ENCODE results near the gene PTPRD.

PTPRD gene

DNA sequence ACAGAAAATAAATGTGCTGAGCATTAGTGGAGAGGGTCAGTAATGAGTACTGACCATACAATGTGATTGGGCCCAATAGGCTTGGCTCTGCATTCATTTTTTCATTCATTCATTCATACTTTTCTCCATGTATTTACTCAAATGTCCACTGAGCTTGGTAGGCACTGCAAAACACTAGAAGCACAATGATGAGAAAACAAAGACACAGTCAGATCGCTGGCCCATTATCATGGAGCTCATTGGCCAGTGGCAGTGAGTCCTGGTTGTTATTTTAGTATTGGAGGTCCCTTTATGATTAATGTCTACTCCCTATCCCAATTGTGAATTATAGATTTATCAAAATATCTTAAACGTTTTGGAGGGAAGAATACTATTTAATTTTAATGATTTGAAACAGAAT lies 1733.5 kb downstream of the PTPRD start:
- no peak overlapping the region for H3K4me3 ChIP-seq (ENCODE audit: low read depth, low read length)
- no peak for DNase-seq (ENCODE audit: low read depth)
- TF ChIP-seq, protein P1, sequence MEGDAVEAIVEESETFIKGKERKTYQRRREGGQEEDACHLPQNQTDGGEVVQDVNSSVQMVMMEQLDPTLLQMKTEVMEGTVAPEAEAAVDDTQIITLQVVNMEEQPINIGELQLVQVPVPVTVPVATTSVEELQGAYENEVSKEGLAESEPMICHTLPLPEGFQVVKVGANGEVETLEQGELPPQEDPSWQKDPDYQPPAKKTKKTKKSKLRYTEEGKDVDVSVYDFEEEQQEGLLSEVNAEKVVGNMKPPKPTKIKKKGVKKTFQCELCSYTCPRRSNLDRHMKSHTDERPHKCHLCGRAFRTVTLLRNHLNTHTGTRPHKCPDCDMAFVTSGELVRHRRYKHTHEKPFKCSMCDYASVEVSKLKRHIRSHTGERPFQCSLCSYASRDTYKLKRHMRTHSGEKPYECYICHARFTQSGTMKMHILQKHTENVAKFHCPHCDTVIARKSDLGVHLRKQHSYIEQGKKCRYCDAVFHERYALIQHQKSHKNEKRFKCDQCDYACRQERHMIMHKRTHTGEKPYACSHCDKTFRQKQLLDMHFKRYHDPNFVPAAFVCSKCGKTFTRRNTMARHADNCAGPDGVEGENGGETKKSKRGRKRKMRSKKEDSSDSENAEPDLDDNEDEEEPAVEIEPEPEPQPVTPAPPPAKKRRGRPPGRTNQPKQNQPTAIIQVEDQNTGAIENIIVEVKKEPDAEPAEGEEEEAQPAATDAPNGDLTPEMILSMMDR (IDR thresholded peaks at IDR 0.05; ENCODE audit: insufficient read depth, low read depth, low read length, missing control alignments), result no peak

DNA sequence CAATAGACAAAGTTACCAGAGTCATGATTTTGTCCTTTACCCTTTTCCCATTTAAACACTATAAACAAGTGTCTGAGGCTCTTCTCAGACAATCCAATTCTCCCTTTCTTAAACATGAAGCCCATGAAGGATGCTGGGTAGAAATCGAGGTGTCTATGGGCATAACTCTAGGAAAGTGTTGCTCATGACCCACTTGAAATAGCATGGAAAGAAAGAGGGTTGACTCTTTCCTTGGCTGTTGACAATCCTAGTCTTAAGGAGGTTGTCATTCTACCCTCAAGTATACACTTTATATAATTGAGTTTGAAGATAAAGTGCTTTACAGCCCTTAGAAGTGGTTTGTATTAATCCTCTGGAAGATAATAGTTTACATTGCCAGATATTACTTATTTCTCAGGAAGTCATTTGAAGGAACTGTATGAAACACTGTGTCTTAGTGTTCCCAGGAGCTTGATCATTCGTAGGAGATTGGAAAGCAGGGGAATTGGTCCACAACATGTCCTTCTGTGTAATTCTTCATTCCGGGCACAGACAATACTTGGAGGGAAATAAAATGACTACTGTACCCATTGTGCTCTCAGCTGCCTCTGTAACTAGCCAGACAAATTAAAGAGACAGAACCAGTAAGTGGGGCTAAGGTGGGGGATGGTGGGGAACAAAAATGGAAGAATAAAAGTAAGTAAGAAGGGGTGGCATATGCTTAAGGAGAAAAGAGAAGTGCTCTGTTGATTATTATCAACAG lies 1734.9 kb downstream of the PTPRD start:
- TF ChIP-seq, protein P1 (IDR thresholded peaks at IDR 0.05; ENCODE audit: insufficient read depth, low read depth, low read length, missing control alignments), result no peak
- no peak overlapping the region for H3K4me3 ChIP-seq (ENCODE audit: low read depth, low read length)
- DNase-seq (ENCODE audit: low read depth), result no peak

DNA sequence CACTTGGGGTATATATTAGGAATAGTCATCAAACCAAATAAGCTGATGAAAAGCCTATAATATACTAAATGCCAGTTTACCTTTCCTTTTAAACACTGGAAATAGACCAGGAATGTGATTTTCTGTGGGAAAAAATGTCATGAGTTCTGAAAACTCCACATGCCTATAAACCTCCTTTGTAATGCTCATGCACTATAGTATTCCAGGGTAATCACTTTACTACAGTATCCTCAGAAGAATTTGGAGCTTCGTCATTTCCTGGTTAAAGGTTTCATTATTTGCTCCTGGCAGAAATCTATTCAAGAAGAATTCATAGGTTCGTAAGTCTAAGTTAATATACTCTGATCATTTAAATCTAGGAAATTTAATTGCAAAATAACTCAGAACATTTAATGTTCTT lies 1736.5 kb downstream of the PTPRD start:
- no peak for DNase-seq (ENCODE audit: low read depth)
- no peak overlapping the region for H3K4me3 ChIP-seq (ENCODE audit: low read depth, low read length)
- TF ChIP-seq, protein P1 (IDR thresholded peaks at IDR 0.05; ENCODE audit: insufficient read depth, low read depth, low read length, missing control alignments), result no peak

DNA sequence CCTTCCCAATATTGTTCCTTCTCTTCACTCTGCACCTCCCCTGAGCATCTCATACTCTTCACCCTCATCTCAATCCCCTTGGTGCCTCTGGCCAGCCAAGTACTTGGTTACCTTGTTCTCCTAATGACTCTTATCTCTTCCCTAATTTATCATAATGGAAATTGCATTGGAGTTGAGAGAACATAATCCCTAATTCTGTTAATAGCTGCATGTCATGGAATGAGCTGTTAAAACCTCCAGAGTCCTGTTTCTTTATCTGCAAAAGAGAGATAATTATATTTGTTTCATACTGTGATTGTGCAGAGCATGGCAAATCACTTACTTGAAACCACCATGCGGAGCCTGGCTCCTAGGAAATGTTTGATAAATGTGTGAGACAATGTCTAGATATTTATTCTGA lies 1738.3 kb downstream of the PTPRD start:
- TF ChIP-seq, protein P1 (IDR thresholded peaks at IDR 0.05; ENCODE audit: insufficient read depth, low read depth, low read length, missing control alignments), result no peak
- no peak for DNase-seq (ENCODE audit: low read depth)
- H3K4me3 ChIP-seq (ENCODE audit: low read depth, low read length), result no peak overlapping the region

DNA sequence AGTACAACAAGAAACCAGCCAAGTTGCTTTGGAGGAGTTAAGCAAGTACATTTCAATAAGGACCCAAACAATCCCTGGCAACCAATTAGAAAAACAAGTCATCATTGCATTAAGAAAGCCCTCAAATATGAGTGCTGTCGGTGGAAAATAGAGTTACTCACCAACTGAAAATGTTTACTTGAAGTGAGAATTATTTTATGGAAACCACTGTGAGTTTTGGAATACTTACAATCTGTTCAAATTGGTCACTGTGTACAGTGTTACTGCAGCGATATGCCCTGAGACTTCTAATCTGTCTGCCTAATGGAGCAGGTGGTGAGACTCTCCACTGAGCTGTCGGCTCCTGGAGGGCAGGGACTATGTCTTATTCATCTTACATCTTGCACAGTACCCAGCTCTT lies 1740.0 kb downstream of the PTPRD start:
- no peak overlapping the region for H3K4me3 ChIP-seq (ENCODE audit: low read depth, low read length)
- no peak for DNase-seq (ENCODE audit: low read depth)
- TF ChIP-seq, protein P1 (IDR thresholded peaks at IDR 0.05; ENCODE audit: insufficient read depth, low read depth, low read length, missing control alignments), result no peak

DNA sequence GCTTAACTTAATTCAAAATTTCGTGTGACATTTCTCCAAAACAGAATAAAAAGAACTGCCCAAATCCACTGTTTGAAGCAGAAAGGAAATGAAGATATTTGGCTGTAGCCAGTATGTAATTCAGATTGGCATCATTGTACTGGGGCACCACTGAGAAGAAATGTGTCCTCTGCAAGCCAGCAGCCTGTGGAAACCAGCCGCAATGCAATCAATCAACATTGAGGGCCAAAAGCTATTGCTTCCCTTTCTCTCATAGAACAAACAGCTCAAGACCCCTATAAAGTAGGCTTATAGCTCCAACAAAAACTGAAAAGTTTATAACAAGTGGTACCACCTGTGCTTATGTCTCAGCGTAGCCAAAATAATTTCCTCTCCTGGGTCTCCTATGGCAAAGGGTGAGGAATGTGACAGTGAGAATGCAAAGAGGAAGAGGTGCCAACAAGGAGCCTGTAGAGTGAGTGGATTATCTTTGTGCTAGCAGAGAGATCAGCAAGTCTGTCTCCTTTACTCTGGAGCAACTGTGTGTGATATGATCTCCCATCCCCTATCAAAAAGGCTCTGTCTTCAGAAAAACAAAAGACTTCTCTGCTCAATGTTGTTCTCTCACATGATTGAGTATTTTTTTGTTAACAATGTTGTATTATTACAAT lies 1740.9 kb downstream of the PTPRD start:
- TF ChIP-seq, protein P1 (IDR thresholded peaks at IDR 0.05; ENCODE audit: insufficient read depth, low read depth, low read length, missing control alignments), result no peak
- no peak for DNase-seq (ENCODE audit: low read depth)
- H3K4me3 ChIP-seq (ENCODE audit: low read depth, low read length), result no peak overlapping the region
